Mesendoderm (in vitro differentiated cells): ENCODE data around the gene METRN.

Source experiments
- DNase-seq: peaks from one replicate; pipeline ENCODE4 v3.0.0; 2013
- H2AK5ac ChIP-seq: 2 replicates; pipeline ENCODE4 v1.6.1; 2013; ENCODE audit warnings: low read length, inconsistent platforms
- H2BK120ac ChIP-seq: 2 replicates; pipeline ENCODE4 v1.6.1; 2013; ENCODE audit warnings: low read depth, mild to moderate bottlenecking, low read length, moderate library complexity, mixed read lengths
- H2BK15ac ChIP-seq: replicated peaks from 2 replicates; pipeline ENCODE4 v1.6.1; 2013; ENCODE audit warnings: low read depth, mild to moderate bottlenecking, moderate library complexity
- H2BK5ac ChIP-seq: 2 replicates; pipeline ENCODE4 v1.6.1; 2013; ENCODE audit warnings: low read length, inconsistent platforms
- H3K18ac ChIP-seq: 2 replicates; pipeline ENCODE4 v1.6.1; 2013; ENCODE audit warnings: mild to moderate bottlenecking, low read length, mixed read lengths
- H3K23ac ChIP-seq: one replicate; pipeline ENCODE4 v1.6.1; 2013; ENCODE audit warnings: low read length
- H3K27ac ChIP-seq: 2 replicates; pipeline ENCODE4 v1.5.1; 2013; ENCODE audit warnings: low read depth, mild to moderate bottlenecking, inconsistent platforms, low read length, moderate library complexity
- H3K27me3 ChIP-seq: 2 replicates; pipeline ENCODE4 v1.6.1; 2013; ENCODE audit warnings: low read length, control low read depth, mild to moderate bottlenecking, inconsistent platforms; ENCODE audit not compliant: insufficient read depth, poor library complexity
- H3K36me3 ChIP-seq: 2 replicates; pipeline ENCODE4 v1.6.1; 2013; ENCODE audit warnings: low read length, inconsistent platforms; ENCODE audit not compliant: control insufficient read depth, insufficient read depth
- H3K4ac ChIP-seq: one replicate; pipeline ENCODE4 v1.6.1; 2013; ENCODE audit warnings: low read depth, mild to moderate bottlenecking, low read length, moderate library complexity
- H3K4me1 ChIP-seq: 2 replicates; pipeline ENCODE4 v1.6.1; 2013; ENCODE audit warnings: low read depth, low read length, inconsistent platforms; ENCODE audit not compliant: control insufficient read depth
- H3K4me2 ChIP-seq: 2 replicates; pipeline ENCODE4 v1.6.1; 2013; ENCODE audit warnings: low read length
- H3K4me3 ChIP-seq: 2 replicates; pipeline ENCODE4 v1.5.1; 2013; ENCODE audit warnings: mild to moderate bottlenecking, low read length
- H3K56ac ChIP-seq: one replicate; pipeline ENCODE4 v1.6.1; 2013; ENCODE audit warnings: low read length
- H3K79me1 ChIP-seq: 2 replicates; pipeline ENCODE4 v1.6.1; 2013; ENCODE audit warnings: low read length, inconsistent platforms
- H3K79me2 ChIP-seq: 2 replicates; pipeline ENCODE4 v1.6.1; 2013; ENCODE audit warnings: mild to moderate bottlenecking, low read length; ENCODE audit not compliant: control insufficient read depth, insufficient read depth
- H3K9ac ChIP-seq: 2 replicates; pipeline ENCODE4 v1.6.1; 2013; ENCODE audit warnings: low read length, inconsistent platforms
- H4K5ac ChIP-seq: one replicate; pipeline ENCODE4 v1.6.1; 2013; ENCODE audit warnings: low read length
- H4K8ac ChIP-seq: one replicate; pipeline ENCODE4 v1.6.1; 2013; ENCODE audit warnings: low read depth, mild to moderate bottlenecking, control low read depth, low read length, moderate library complexity
- WGBS: extraction: QIAGEN DNeasy Blood & Tissue Kit; methylation state at CpG from one replicate; pipeline ENCODE4 v1.1.7; 2013; ENCODE audit warnings: low lambda C conversion rate, missing lambda C conversion rate; ENCODE audit not compliant: insufficient coverage; ENCODE audit errors: extremely low coverage; 5-methylcytosine and 5-hydroxymethylcytosine counted together

Gene METRN

GRCh38 chr16:722835-723633 is 8.1 kb downstream of the METRN start:
- H3K27ac ChIP-seq, result no peak overlapping the region
- H2BK5ac ChIP-seq, result no peak overlapping the region
- H3K27me3 ChIP-seq, result no peaks in the 10 kb centered on the region
- H4K5ac ChIP-seq, result no peak overlapping the region
- no peak overlapping the region for H3K23ac ChIP-seq
- H3K36me3 ChIP-seq, result no peaks in the 10 kb centered on the region
- WGBS, result no CpG with 5 or more reads among the region's 24 CpGs
- no peak overlapping the region for H2BK15ac ChIP-seq
- H2BK120ac ChIP-seq, result no peak overlapping the region
- peaks cover 4% of the 10 kb centered on the region for H3K4me1 ChIP-seq
- H3K4me2 ChIP-seq, result no peak overlapping the region
- no peaks in the 10 kb centered on the region for H3K79me1 ChIP-seq
- no peak overlapping the region for H3K9ac ChIP-seq
- no peak overlapping the region for H3K4me3 ChIP-seq
- no peak for DNase-seq
- H3K18ac ChIP-seq, result no peak overlapping the region
- H3K56ac ChIP-seq, result no peak overlapping the region
- no peaks in the 10 kb centered on the region for H3K79me2 ChIP-seq
- H2AK5ac ChIP-seq, result no peak overlapping the region
- no peak overlapping the region for H4K8ac ChIP-seq
- H3K4ac ChIP-seq, result no peak overlapping the region

GRCh38 chr16:723695-724094 is 8.8 kb downstream of the METRN start:
- Histone ChIP-seq H3K9ac (no peak overlapping the region), H3K79me1 (no peaks in the 10 kb centered on the region), H3K4ac (no peak overlapping the region), H3K27me3 (no peaks in the 10 kb centered on the region), H2BK120ac (no peak overlapping the region), H3K4me2 (no peak overlapping the region), H2BK15ac (no peak overlapping the region), H4K5ac (no peak overlapping the region), H3K36me3 (no peaks in the 10 kb centered on the region), H3K27ac (no peak overlapping the region), H3K4me1 (peaks cover 4% of the 10 kb centered on the region), H2BK5ac (no peak overlapping the region), H3K4me3 (no peak overlapping the region), H3K79me2 (no peaks in the 10 kb centered on the region), H2AK5ac (no peak overlapping the region), H3K23ac (no peak overlapping the region), H3K56ac (no peak overlapping the region), H3K18ac (no peak overlapping the region), H4K8ac (no peak overlapping the region)
- no CpG with 5 or more reads among the region's 9 CpGs for WGBS
- DNase-seq, result no peak

GRCh38 chr16:724188-725040 is 9.5 kb downstream of the METRN start:
- Histone ChIP-seq H3K9ac (no peak overlapping the region), H3K79me2 (no peaks in the 10 kb centered on the region), H3K4me2 (no peak overlapping the region), H2AK5ac (no peak overlapping the region), H4K5ac (no peak overlapping the region), H3K18ac (no peak overlapping the region), H4K8ac (no peak overlapping the region), H3K27ac (no peak overlapping the region), H3K79me1 (no peaks in the 10 kb centered on the region), H2BK15ac (no peak overlapping the region), H3K4me1 (peaks cover 4% of the 10 kb centered on the region), H3K23ac (no peak overlapping the region), H2BK120ac (no peak overlapping the region), H3K27me3 (no peaks in the 10 kb centered on the region), H3K56ac (no peak overlapping the region), H2BK5ac (no peak overlapping the region), H3K4me3 (no peak overlapping the region), H3K36me3 (no peaks in the 10 kb centered on the region), H3K4ac (no peak overlapping the region)
- no CpG with 5 or more reads among the region's 29 CpGs for WGBS
- DNase-seq, result no peak

GRCh38 chr16:725041-725376 is 10.1 kb downstream of the METRN start:
- Histone ChIP-seq H3K79me1 (no peaks in the 10 kb centered on the region), H3K36me3 (no peaks in the 10 kb centered on the region), H3K27ac (no peak overlapping the region), H3K56ac (no peak overlapping the region), H3K4me2 (no peak overlapping the region), H2BK5ac (no peak overlapping the region), H4K5ac (no peak overlapping the region), H2BK15ac (no peak overlapping the region), H3K27me3 (no peaks in the 10 kb centered on the region), H3K18ac (no peak overlapping the region), H3K79me2 (no peaks in the 10 kb centered on the region), H2BK120ac (no peak overlapping the region), H3K9ac (no peak overlapping the region), H3K4ac (no peak overlapping the region), H3K4me3 (no peak overlapping the region), H2AK5ac (no peak overlapping the region), H3K23ac (no peak overlapping the region), H3K4me1 (peaks cover 3% of the 10 kb centered on the region), H4K8ac (no peak overlapping the region)
- no peak for DNase-seq
- WGBS, result no CpG with 5 or more reads among the region's 7 CpGs

- Histone ChIP-seq H3K4me3 (no peak overlapping the region), H3K18ac (no peak overlapping the region), H3K79me1 (no peaks in the 10 kb centered on the region), H2BK120ac (no peak overlapping the region), H2BK15ac (no peak overlapping the region), H4K8ac (no peak overlapping the region), H4K5ac (no peak overlapping the region), H3K27ac (no peak overlapping the region), H3K9ac (no peak overlapping the region), H3K27me3 (no peaks in the 10 kb centered on the region), H3K56ac (no peak overlapping the region), H3K4me1 (no peaks in the 10 kb centered on the region), H3K36me3 (no peaks in the 10 kb centered on the region), H3K79me2 (no peaks in the 10 kb centered on the region), H3K23ac (no peak overlapping the region), H2BK5ac (no peak overlapping the region), H3K4me2 (no peak overlapping the region), H3K4ac (no peak overlapping the region), H2AK5ac (no peak overlapping the region)
- no peak for DNase-seq
- no CpG with 5 or more reads among the region's 23 CpGs for WGBS
These were observed 10.7 kb downstream of the METRN start for GRCh38 chr16:725463-726187.
